ENCODE data around the gene TSPAN18.

TSPAN18 gene

DNA sequence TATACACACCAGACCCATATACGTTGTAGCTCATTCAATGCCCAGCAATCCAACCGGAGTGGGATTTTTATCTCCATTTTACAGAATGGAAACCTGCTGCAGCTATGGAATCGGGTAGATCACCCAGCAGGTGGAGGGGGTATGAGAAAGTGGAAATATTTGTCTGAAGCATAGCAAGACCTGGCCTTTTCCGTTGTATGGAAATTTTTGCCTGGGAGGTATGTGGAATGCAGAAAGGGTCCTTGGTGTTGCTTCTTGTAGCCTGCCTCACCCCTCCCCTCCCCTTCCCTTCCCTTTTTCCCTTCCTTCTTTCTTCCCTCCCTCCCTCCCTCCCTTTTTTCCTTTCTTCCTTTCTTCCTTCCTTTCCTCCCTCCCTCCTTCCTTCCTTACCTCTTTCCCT is 15.2 kb downstream of the TSPAN18 start:
- DNase-seq, result no peak

DNA sequence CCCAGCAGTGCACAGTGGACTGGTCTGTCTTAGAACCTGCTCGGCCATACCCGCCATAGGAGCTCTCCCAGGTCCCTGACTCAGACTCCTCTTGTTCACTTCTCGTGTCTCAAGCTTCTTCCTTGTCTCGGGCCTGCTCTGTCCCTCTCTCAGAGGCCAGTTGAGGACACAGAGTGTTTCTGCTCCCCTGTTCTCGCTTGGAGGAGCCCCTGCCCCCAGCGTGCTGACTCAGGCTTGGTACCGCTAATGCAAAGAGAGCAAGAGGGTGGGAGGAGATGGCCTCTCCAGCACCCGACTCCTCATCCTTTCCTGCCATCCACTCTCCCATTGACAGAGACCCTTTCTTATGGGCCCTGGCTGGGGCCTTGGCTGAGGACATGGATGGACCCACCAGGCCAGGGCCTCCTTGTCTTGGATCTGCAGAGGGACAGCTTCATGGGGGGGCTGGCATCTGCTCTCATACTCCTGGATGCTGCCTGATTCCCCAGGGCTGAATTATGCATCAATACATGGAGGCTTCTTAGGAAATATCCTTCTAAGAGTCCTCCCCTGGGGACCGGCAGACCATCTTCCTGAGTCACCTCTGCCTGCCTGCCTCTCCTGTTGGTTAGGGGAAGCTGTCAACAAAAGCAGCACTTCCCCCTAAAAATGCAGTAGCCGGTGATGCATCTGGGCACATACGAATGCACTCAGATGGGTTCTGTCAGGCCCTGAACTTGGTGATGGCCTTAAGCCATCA is 15.9 kb downstream of the TSPAN18 start:
- no peak for DNase-seq

DNA sequence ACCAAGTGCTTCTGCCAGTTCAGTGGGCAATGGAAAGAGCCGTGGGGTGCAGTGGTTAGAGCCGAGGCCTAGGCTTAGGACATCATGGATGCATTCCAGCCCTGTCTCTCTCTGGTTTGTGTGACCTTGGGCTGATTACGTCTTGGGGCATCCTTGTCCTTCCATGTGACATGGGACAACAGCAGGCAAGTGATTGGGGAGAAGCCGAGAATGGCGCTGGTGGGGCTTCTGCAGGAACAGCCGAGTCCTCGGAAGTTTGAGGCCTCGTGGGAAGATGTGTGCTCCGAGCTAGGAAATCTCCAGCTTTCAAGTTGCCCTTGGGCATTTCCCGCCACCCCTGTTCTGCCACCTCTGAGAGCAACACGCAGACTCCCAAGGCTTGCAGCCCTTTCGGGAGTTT is 16.6 kb downstream of the TSPAN18 start:
- DNase-seq, result no peak

DNA sequence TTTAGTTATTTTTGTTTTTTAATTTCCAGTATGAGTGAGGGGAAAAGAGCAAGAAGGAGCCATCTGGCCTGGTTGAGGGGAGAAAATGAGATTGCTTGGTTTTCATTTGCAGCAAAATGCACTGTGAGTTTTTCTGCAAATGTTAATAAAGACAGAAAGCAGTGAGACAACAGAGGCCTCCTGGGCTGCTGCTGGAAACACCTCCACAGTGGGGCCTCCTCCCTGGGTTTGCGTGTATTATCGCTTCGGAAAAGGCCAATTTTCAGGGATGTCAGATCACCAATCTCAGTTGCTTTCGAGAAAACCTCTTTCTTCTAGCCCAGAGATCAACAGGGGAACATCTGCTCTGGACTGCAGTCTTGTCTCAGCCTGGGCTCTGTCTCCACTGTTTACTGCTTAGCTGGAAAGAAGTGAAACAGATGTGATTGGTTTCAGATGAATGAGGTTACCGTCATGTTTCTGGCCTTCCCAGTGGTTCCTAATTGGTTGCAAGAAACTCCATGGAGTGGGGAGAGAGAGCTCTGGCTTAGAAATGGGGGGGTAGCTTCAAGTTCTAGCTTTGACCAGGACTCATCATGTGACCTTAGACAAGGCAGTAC is 17.3 kb downstream of the TSPAN18 start:
- DNase-seq, result no peak

DNA sequence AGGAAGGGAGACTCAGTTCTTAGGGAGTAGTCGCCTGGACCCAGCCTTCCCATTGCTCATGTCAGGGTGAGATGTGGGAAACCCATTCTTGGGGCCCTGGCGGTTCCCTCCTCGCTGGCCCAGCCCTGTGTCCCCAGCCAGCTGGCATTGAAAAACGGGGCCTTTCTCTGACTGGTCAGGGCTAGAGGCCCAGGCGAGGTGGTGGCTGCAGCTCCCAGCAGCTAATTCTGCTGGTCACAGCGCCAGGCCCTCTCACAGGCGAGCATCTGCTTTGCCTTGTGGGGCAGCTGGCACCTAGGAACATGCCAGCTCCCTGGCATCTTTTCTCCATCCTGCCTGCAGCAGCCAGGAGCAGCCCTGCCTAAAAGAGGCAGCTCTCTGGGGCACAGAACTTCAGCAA is 20.1 kb downstream of the TSPAN18 start:
- DNase-seq, result no peak

DNA sequence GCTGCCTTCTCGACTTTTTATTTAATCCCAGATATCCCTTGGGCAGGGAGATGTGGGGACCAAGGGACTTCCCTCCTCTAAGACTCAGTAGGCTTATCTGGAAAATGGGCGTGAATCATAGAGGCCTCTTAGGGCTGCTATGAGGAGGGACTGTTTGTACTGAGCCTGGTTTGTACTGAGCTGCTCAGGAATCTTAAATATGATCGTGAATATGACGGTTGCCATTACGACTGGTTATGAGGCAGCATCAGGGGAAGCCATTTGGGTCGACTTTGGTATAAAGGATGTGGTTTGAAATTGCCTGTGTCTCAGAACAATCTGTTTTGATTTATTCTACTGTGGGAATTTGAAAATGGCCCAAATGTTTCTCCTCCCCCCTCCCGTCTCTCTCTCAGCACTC is 20.6 kb downstream of the TSPAN18 start:
- no peak for DNase-seq

DNA sequence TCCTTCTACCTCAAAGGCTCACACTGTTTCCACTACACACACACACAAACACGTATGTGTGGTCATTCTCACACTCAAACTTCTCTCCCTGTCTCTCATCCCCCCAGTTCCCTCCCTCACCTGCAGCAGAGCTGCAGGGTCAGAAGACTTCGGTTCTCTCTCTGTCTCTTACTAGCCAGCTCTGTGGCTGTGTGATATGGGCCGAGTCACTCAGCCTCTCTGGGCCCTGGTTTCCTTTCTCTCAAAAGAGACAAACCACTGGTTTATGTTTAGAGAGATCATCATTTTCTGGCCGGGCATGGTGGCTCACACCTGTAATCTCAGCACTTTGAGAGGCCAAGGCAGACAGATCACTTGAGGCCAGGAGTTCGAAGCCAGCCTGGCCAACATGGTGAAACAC is 21.1 kb downstream of the TSPAN18 start:
- DNase-seq, result no peak

DNA sequence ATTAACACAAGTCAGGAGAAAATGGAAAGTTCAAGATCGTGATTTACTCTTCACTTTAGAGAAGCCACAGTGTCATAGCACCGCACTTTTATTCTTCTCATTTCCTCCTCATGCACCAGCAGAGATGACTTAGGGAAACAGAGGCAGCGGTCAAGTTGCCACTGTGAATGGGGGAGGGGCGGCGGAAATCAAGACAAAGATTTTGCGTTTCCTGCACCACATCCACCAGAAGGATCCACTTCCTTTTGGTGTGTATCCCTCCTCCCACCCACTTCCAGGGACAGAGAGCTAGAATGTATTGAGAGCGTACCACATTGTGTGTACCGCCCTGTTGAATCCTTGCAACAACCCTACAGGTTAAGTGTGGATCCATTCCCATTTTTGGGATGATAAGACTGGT is 21.8 kb downstream of the TSPAN18 start:
- no peak for DNase-seq

DNA sequence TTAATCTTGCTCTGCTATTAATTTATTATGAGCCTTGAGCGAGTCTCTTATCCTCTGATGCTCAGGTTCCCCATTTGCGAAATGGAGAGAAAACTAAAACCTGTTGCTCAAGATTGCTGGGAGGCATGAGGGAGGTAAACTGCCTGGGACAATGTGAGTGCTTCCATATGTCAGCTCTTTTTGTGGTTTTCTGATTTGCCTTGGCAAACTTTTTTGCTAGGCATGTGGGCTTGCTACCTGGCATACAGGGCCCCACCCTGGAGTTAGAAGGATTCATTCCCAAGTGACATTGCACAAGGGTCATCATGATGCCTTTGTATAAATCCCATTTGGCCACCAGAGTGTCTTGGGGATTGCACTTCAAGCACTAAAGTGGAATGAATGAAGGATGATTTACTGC is 22.4 kb downstream of the TSPAN18 start:
- DNase-seq, result no peak

DNA sequence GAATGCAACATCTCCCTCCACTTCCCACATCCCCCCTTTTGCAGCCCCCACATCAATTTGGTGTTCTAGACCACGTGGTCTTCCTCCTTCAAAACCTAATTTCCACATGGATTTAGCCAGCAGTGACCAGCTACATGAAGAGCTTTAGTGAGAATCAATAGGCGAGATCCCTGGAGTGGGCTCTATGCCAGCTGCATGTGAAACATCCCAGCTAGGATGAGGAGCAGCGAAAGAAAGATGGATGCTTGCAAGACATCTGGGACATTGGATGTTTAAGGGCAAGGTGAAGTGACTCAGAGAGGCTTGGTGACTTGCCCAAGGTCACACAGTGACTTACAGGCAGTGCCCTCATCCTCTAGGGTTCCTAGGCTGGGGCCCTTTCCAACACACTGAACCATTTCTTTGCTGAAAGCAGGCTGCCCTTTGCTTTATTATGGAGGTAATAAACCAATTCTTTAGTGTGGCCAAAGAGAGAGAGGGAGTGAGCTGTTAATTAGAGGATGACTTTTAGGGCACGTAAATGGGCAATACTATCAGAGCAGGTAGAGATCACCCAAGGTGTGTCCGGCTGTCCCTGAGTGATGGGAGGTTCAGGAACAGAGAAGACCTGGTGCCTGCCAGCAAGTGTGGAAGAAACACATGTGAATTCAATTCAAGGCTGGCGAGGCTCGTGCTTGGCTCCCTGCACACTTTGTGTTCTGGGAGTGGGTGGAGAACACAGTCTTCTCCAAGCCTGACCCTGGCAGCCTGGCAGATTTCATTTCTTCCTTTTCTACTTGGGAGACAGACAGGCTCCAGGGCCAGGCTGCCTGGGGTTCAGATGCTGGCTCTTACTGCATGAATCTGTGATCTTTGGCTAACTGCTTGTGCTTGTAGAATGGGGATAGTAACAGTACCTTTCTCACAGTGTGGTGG is 24.0 kb downstream of the TSPAN18 start:
- DNase-seq, result no peak

DNA sequence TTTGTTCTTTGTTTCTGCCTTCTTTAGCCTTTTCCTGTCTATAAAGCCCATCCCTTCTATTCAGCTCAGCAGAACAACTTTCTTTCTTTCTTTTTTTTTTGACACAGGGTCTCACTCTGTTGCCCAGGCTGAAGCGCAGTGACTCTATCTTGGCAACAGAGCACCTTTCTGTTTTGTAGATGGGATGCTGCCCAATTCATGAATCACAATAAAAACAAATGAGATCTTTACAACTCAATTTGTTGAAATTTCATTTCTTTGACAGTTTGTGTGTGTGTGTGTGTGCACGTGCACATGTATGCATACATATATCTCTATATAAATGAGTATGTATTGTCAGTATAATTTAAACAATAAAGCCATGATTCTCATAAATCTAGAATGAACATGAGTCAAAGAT is 25.5 kb downstream of the TSPAN18 start:
- DNase-seq, result no peak

DNA sequence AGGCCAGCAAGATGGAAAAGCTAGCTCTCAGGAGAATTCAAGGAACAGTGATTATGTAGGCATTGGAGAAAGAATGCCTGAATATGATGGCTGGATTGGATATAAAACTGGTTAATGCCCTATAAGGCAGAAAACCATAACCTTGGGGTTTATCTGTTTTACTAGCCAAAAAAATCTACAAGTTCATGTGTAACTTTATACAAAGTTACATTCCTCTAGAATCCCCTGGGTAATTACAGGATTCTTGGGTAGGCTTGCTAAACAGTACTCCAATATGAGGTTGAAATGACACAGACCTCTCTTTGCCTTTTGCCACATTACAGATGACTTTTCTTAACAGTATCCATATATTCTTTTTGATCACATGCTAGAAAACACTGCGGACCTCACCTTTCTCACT is 26.0 kb downstream of the TSPAN18 start:
- no peak for DNase-seq

DNA sequence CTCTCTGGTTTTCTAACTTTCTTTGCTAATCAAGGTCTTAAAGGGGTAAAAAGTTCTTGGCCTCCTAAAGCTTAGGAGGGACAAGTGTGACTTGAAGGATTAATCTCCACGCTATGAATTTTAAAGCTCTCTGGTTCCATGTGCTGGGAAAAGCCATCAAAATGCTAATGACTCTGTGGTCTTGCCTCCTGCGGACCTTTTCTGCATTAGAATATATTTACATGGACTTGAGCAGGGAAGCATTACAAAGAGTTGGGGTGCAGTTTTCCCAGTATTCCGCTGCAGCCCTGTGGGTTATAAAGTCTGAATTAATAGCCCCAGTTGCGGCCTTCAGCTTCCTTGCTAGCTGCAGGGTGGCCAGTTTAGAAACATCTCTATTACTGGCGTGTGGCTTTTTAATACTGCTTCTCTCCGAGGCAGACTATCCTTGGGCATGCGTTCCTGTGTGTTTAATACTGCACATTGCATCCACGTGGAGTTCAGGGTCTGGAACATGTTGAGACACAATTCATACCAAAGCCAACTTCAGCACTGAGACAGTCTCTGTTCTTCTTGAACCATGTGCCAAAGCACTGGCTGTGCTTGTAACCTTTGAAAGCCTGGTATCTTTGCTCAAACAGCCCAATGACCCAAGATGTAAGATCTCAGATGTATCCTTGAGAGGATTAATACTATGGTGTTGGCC is 27.3 kb downstream of the TSPAN18 start:
- DNase-seq, result no peak

DNA sequence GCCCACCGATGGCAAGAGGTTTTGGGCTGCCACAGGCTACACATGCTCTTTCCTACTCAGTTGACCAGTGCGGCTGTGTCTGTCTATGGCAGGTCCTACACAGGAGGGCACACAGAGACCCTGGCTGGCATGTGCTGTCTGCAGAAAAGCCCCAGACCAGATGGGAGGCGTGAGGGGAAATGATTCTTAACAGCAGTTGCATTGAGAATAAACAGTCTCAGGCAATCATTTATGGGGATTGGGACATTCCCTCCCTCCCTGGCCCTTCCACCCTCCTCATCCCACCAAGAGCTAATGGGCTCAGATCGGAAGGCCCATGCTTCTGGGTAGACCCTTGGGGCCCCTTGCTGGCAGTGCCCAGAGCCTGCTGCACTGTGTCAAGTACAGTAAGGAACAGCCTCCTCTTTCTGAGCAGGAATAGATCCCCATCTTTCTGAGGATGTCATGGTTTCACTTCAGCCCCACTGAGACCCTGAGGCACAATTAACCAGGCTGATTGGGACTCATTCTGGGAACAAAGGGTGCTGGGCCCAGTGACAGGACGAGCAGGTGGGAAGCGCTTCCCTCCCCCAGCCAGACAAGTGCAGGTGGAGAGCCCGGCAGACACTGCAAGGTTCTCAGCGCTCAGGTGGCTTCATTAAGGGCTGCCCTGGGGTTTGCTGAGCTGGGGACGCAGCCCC is 28.3 kb downstream of the TSPAN18 start:
- no peak for DNase-seq

DNA sequence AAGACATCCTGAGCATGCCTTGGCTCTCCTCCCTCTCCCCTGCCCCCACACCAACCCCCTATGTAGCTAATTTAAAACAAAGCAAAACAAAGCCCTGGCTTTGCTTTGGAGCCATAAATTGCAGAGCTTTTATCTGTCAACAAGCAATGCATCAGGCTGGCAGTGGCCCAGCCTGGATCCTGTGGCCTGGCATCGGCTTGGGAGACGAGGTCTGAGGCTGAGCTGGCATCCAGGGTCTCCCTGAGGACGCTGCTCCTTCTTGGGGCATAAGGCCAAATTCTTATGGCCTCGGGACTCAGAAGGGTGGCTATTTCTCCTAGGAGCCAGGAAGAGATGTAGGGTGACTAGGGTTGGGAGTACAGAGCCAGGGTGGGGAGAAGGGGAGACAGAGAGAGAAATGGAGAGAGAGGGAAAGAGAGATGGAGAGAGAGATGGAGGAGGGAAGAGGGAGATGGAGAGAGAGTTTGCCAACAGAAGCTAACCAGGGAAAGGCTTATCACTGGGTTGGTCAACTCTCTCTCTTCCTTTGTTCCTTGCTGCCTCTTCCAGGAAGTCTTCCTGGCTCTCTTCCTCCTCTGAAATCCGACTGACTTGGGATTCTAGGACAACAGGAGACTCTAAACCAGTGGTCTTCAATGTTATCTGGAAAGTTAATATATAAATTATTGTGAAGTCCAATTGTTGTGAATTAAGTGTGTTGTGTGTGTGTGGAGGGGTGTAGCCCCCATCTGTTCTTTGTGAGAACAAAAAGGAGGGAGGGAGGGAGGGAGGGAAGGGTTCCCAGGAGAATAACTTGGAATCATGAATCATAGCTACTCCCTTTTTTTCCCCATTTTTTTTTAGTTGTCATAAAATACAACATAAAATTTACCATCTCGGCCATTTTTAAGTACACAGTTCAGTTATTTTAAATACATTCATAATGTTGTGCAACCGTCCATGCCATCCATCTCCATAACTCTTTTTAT is 29.1 kb downstream of the TSPAN18 start:
- DNase-seq, result no peak

DNA sequence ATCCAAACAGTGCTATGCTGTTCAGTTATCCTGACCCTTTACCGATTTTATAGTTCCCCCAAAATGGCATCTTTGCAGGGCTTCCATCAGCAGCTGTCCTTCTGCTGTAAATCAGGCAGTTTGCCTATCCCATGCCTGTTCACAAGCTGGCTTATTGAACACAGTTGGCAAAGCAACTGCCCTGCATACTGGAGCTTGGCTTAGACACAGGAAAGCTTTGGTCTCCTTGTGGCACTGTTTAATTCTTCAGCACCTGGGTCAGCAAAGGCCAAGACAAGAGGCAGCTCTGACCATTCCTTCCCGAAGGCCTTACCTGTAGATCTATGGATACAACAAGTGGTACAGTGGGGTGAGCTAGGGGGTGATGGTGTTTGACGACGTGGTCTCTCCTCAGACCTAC is 32.2 kb downstream of the TSPAN18 start:
- DNase-seq, result no peak

DNA sequence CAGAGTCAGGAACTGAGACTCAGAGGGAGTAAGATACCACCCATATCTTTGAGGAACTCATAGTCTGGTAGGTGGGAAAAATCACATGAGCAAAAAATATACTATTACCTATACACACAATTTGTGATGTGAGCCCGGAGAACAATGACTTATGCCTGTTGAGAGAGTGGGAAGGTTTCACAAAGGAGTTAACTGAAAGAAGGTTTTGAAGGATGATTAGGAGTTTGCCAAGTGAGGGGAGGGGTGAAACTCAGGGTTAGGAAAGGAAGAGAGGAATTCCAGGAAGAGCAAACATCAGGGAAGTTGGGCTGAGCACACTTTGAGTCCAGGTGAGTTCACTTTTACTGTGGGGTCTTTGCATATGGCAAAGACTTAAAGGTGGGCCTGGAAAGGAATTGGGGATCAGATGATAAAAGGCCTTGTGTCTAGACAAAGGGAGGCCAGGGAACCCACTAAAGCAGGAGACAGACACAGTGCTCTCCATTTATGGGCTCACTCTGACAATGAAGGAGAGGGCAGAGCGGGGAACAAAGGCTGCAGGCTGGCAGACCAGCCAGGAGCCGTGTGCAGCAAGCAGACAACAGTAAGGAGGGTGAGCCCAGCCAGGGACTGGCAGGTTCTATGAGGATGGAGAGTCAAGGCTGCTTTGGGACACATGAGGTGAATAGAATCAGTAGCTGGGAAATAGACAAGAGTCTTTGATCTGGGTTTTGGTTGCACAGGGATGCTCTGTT is 33.1 kb downstream of the TSPAN18 start:
- DNase-seq, result no peak

DNA sequence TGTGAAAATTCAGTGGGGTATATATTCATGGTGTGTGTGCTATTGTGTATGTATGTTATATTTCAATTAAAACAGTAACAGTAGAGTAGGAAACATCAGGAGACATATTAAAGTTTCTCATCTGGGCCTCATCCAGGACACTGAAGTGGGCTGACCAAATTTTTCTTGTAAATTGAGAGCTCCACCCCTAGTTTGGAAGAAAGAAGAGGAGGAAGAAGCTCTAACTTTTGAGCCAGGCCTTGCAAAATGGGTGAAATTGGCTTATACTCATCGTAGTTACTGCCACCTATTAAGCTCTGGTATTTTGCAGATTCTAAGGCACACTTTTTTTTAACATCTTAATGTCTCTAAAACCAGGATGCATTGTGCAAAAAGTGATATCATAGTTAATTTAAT is 33.7 kb downstream of the TSPAN18 start:
- no peak for DNase-seq

DNA sequence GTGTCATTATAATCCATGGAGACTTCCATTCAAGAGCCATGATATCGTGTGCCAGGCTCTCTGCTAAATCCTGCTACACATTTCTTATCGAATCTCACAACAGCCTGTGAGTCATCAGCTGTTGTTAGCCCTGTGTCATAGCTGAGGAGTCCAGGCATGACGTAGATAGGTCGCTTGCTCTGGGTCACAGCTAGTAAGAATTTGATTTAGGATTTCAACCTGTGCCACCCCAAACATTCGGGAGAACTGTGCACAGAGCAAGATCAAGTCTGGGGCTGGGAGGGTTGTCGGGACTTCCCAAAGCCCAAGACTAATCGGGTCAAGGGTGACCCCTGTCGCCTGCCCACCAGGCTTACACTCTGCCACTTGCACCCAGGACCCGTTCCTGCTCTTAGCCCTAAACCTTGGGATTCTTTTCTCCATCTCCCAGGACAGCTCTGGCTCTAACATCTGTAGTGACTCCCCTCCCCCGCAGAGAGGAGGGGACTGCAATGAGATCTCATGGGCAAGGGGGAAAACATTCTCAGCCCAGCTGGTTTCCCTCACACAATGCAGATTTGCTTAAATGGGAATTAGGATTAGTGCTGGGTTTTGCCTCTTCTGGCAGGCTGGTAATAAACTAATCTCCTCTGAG is 34.3 kb downstream of the TSPAN18 start:
- DNase-seq, result no peak

DNA sequence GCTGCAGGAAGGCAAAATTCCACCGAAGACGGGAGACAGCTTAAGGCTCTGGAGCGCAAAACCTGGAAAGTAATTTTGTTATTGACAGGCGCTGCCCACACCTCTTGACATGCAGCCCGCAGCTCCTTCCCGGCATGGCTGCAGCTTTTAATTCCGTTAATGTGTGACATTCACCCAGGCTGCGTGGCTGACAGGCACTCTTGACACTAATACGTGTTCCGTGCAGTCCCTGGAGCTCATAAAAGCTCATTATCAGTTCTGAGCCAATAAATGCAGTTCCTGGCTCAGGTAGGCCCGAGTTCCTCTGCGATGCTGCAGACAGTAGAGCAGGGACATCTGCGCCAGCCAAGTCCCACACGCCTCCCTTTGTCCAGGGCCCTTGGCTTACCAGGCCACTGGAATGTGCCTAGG is 34.8 kb downstream of the TSPAN18 start:
- no peak for DNase-seq
